SK-N-SH treated with all-trans-retinoic acid at 6 μM for 48 hours (cell line): Measurements from ENCODE around the gene PEX1.
A peak's percentile ranks its signal among the peaks of the same experiment; 100 is the strongest.

ENCODE experiments used
- ATAC-seq: fragments of 200-7000 bp; cut with Tn5 transposase; 3 replicates; pipeline ENCODE4 v1.9.1; 2020; ENCODE audit warnings: mild to moderate bottlenecking, moderate library complexity
- ARNTL ChIP-seq: fragments of 450-650 bp; formaldehyde crosslinking; IDR thresholded peaks from 2 replicates; pipeline ENCODE4 v1.5.0; 2020; ENCODE audit warnings: low read depth, mild to moderate bottlenecking, moderate library complexity, borderline replicate concordance
- BACH2 ChIP-seq: fragments of 250-450 bp; sonication (Bioruptor Pico); IDR thresholded peaks from 2 replicates; pipeline ENCODE4 v1.9.0; 2021; ENCODE audit warnings: mild to moderate bottlenecking, borderline replicate concordance
- CSDC2 ChIP-seq: fragments of 250-450 bp; sonication (Bioruptor Pico); IDR thresholded peaks from 2 replicates; pipeline ENCODE4 v1.5.0; 2020; ENCODE audit warnings: mild to moderate bottlenecking, moderate library complexity
- GLIS3 ChIP-seq: fragments of 250-450 bp; sonication (Bioruptor Pico); IDR thresholded peaks from 2 replicates; pipeline ENCODE4 v1.5.0; 2020; ENCODE audit warnings: mild to moderate bottlenecking, moderate library complexity
- ISL1 ChIP-seq: fragments of 250-450 bp; sonication (Bioruptor Pico); IDR thresholded peaks from 2 replicates; pipeline ENCODE4 v2.1.2; 2022; ENCODE audit warnings: mild to moderate bottlenecking, moderate library complexity
- PPARA ChIP-seq: fragments of 250-450 bp; sonication (Bioruptor Pico); IDR thresholded peaks from 2 replicates; pipeline ENCODE4 v1.5.0; 2020; ENCODE audit warnings: mild to moderate bottlenecking, borderline replicate concordance
- RARB ChIP-seq: fragments of 250-450 bp; sonication (Bioruptor Pico); IDR thresholded peaks from 2 replicates; pipeline ENCODE4 v1.8.0; 2021; ENCODE audit warnings: mild to moderate bottlenecking, moderate library complexity
- ZC3H10 ChIP-seq: fragments of 250-450 bp; sonication (Bioruptor Pico); IDR thresholded peaks from 2 replicates; pipeline ENCODE4 v1.5.1; 2021; ENCODE audit warnings: mild to moderate bottlenecking, moderate library complexity
- ZFP3 ChIP-seq: fragments of 250-450 bp; sonication (Bioruptor Pico); IDR thresholded peaks from 2 replicates; pipeline ENCODE4 v1.5.0; 2020; ENCODE audit warnings: mild to moderate bottlenecking, moderate library complexity
- ZFP30 ChIP-seq: fragments of 450-650 bp; formaldehyde crosslinking; IDR thresholded peaks from 2 replicates; pipeline ENCODE4 v1.5.0; 2022; ENCODE audit warnings: mild to moderate bottlenecking, moderate library complexity
- ZNF565 ChIP-seq: fragments of 450-650 bp; formaldehyde crosslinking; conservative IDR thresholded peaks from 2 replicates; pipeline ENCODE4 v1.5.0; 2020; ENCODE audit warnings: low read depth, mild to moderate bottlenecking, moderate library complexity
- ZNF70 ChIP-seq: fragments of 450-650 bp; formaldehyde crosslinking; IDR thresholded peaks from 2 replicates; pipeline ENCODE4 v1.5.0; 2020; ENCODE audit warnings: mild to moderate bottlenecking, moderate library complexity
- TF ChIP-seq, protein P1 (sequence below): fragments of 250-450 bp; sonication (Bioruptor Pico); IDR thresholded peaks from 2 replicates; pipeline ENCODE4 v1.5.1; 2020; ENCODE audit warnings: low read depth, mild to moderate bottlenecking, moderate library complexity
- TF ChIP-seq, protein P2 (sequence below): fragments of 250-450 bp; sonication (Bioruptor Pico); IDR thresholded peaks from 2 replicates; pipeline ENCODE4 v1.8.0; 2021; ENCODE audit warnings: low read depth, mild to moderate bottlenecking, moderate library complexity, borderline replicate concordance
- TF ChIP-seq, protein P3 (sequence below): fragments of 250-450 bp; sonication (Bioruptor Pico); IDR thresholded peaks from 2 replicates; pipeline ENCODE4 v1.5.1; 2021; ENCODE audit warnings: mild to moderate bottlenecking, moderate library complexity
- TF ChIP-seq, protein P4 (sequence below): fragments of 250-450 bp; sonication (Bioruptor Pico); IDR thresholded peaks from 2 replicates; pipeline ENCODE4 v1.8.0; 2020; ENCODE audit warnings: mild to moderate bottlenecking, moderate library complexity, borderline replicate concordance
- TF ChIP-seq, protein P5 (sequence below): fragments of 250-450 bp; sonication (Bioruptor Pico); IDR thresholded peaks from 2 replicates; pipeline ENCODE4 v1.5.0; 2020; ENCODE audit warnings: mild to moderate bottlenecking, moderate library complexity

The PEX1 gene

DNA sequence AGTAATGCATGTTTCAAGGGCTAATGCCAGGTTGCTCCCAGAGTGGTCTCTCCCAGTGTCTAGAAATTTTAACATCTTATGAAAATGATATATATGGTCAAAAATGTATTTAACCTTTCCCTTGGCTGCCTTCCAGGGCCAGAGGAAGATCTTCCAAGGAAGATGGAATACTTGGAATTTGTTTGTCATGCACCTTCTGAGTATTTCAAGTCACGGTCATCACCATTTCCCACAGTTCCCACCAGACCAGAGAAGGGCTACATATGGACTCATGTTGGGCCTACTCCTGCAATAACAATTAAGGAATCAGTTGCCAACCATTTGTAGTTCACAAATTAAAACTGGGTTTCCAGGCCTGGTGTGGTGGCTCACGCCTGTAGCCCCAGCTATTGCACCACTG is 72.1 kb downstream of the PEX1 start:
- TF ChIP-seq CSDC2 (no peak), ISL1 (CRISPR knock-in tag) (peak; percentile 14; the same call in 1 of the 2 replicates), ZNF70 (CRISPR knock-in tag) (no peak), BACH2 (CRISPR knock-in tag) (no peak), RARB (CRISPR knock-in tag) (no peak), GLIS3 (no peak), ARNTL (CRISPR knock-in tag) (no peak), ZNF565 (CRISPR knock-in tag) (no peak)
- TF ChIP-seq, protein P1, sequence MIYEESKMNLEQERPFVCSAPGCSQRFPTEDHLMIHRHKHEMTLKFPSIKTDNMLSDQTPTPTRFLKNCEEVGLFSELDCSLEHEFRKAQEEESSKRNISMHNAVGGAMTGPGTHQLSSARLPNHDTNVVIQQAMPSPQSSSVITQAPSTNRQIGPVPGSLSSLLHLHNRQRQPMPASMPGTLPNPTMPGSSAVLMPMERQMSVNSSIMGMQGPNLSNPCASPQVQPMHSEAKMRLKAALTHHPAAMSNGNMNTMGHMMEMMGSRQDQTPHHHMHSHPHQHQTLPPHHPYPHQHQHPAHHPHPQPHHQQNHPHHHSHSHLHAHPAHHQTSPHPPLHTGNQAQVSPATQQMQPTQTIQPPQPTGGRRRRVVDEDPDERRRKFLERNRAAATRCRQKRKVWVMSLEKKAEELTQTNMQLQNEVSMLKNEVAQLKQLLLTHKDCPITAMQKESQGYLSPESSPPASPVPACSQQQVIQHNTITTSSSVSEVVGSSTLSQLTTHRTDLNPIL = no peak
- TF ChIP-seq, all 23 proteins: peak for 1
- ATAC-seq = no peak

DNA sequence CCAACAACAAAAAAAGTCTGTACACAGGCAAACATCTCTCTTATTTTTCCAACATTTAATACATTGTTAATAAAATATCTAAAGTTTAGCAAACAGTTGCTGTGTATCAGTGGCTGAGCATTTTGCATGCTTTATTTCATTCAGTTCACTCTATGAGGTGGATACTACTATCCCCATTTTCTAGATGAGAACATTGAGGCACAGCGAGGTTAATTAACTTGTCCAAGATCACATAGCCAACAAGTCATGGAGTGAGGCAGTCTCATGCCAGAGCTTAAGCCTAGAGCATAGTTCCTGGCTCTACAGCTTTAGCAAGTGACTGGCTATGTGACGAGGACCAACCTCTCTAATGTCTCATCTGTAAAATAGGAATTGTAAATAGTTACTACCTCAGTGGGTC is 76.7 kb downstream of the PEX1 start:
- TF ChIP-seq ZFP30 (CRISPR knock-in tag) (no peak), ZC3H10 (CRISPR knock-in tag) (no peak), CSDC2 (no peak), ZNF565 (CRISPR knock-in tag) (no peak), GLIS3 (no peak), ZNF70 (CRISPR knock-in tag) (no peak), BACH2 (CRISPR knock-in tag) (no peak), PPARA (CRISPR knock-in tag) (no peak), RARB (CRISPR knock-in tag) (no peak)
- TF ChIP-seq, protein P1 = no peak
- TF ChIP-seq, protein P2, sequence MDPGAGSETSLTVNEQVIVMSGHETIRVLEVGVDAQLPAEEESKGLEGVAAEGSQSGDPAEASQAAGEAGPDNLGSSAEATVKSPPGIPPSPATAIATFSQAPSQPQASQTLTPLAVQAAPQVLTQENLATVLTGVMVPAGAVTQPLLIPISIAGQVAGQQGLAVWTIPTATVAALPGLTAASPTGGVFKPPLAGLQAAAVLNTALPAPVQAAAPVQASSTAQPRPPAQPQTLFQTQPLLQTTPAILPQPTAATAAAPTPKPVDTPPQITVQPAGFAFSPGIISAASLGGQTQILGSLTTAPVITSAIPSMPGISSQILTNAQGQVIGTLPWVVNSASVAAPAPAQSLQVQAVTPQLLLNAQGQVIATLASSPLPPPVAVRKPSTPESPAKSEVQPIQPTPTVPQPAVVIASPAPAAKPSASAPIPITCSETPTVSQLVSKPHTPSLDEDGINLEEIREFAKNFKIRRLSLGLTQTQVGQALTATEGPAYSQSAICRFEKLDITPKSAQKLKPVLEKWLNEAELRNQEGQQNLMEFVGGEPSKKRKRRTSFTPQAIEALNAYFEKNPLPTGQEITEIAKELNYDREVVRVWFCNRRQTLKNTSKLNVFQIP (CRISPR knock-in tag) = no peak
- TF ChIP-seq, protein P3, sequence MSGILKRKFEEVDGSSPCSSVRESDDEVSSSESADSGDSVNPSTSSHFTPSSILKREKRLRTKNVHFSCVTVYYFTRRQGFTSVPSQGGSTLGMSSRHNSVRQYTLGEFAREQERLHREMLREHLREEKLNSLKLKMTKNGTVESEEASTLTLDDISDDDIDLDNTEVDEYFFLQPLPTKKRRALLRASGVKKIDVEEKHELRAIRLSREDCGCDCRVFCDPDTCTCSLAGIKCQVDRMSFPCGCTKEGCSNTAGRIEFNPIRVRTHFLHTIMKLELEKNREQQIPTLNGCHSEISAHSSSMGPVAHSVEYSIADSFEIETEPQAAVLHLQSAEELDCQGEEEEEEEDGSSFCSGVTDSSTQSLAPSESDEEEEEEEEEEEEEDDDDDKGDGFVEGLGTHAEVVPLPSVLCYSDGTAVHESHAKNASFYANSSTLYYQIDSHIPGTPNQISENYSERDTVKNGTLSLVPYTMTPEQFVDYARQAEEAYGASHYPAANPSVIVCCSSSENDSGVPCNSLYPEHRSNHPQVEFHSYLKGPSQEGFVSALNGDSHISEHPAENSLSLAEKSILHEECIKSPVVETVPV (CRISPR knock-in tag) = no peak
- no peak for ATAC-seq

DNA sequence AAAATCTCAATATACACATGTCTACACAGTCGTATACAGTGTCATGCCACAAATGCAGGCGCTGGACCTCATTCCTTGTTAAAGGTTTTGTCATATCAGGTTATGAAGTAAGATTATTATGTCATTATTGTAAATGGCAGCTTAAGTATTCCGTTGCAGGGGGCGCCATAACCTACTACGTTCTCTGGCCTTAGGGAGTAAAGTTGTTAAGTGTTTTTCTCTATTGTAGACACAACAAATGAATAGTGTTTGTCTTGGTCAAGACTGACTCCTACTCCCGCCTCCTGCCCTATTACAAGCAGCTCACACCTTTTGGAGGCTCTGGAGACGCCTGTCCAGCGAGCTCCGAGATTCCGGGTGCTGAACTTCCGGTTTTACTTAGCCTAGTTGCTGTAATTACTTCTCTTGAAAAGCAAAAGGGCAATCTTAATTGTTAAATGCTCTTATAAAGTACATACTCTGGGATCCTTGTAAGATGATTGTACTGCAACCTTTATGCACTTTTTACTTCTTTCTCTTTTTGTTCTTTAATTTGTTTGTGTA is 80.0 kb downstream of the PEX1 start:
- TF ChIP-seq ZNF565 (CRISPR knock-in tag) = no peak
- TF ChIP-seq BACH2 (CRISPR knock-in tag) = no peak
- peak; percentile 42 for ATAC-seq

DNA sequence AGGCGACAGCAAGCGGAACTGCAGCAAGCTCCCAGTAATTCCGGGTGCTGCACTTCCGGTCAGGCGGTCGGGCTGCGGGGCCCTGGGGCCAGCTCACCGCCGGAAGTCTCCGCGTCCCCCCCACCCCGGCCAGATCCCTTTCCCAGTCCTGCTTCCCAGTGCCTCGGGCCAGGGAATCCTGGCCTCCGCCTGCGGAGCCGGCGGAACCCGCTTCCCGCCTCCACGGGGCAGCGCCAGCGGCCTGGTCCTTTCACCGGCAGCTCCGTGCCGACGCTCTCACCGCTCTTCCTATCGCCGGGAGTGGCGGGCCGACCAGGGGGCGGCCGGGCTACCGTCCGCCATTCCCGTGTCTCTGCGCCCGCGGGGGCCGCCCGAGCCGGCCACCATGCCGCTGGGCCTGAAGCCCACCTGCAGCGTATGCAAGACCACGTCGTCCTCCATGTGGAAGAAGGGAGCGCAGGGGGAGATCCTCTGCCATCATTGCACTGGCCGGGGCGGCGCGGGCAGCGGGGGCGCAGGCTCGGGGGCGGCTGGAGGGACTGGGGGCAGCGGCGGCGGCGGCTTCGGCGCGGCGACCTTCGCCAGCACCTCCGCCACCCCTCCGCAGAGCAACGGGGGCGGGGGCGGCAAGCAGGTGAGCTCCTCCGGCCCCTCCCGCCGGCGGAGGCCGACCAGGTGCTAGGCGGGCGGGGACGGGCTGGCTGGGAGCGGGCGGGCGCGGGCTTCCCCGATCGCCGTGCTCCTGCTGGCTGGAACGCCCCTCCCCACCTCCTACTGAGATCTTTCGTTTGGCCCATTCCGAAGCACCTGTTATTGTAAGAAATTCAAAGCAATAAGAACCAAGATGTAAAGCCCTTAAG is 80.7 kb downstream of the PEX1 start, which contains the start of gene GATAD1:
GATAD1 (plus strand) TSS at position 138 of the 860 bp plus-strand sequence; CDS start at position 386, 248 bp downstream.
- TF ChIP-seq, protein P3 (CRISPR knock-in tag) = no peak
- TF ChIP-seq, protein P4, sequence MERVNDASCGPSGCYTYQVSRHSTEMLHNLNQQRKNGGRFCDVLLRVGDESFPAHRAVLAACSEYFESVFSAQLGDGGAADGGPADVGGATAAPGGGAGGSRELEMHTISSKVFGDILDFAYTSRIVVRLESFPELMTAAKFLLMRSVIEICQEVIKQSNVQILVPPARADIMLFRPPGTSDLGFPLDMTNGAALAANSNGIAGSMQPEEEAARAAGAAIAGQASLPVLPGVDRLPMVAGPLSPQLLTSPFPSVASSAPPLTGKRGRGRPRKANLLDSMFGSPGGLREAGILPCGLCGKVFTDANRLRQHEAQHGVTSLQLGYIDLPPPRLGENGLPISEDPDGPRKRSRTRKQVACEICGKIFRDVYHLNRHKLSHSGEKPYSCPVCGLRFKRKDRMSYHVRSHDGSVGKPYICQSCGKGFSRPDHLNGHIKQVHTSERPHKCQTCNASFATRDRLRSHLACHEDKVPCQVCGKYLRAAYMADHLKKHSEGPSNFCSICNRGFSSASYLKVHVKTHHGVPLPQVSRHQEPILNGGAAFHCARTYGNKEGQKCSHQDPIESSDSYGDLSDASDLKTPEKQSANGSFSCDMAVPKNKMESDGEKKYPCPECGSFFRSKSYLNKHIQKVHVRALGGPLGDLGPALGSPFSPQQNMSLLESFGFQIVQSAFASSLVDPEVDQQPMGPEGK (CRISPR knock-in tag) = peak; percentile 94; the same call in 1 of the 2 replicates
- TF ChIP-seq ZNF565 (CRISPR knock-in tag) (no peak), ZC3H10 (CRISPR knock-in tag) (no peak), ZFP3 (peak; percentile 50; the same call in 1 of the 2 replicates)
- TF ChIP-seq, protein P5, sequence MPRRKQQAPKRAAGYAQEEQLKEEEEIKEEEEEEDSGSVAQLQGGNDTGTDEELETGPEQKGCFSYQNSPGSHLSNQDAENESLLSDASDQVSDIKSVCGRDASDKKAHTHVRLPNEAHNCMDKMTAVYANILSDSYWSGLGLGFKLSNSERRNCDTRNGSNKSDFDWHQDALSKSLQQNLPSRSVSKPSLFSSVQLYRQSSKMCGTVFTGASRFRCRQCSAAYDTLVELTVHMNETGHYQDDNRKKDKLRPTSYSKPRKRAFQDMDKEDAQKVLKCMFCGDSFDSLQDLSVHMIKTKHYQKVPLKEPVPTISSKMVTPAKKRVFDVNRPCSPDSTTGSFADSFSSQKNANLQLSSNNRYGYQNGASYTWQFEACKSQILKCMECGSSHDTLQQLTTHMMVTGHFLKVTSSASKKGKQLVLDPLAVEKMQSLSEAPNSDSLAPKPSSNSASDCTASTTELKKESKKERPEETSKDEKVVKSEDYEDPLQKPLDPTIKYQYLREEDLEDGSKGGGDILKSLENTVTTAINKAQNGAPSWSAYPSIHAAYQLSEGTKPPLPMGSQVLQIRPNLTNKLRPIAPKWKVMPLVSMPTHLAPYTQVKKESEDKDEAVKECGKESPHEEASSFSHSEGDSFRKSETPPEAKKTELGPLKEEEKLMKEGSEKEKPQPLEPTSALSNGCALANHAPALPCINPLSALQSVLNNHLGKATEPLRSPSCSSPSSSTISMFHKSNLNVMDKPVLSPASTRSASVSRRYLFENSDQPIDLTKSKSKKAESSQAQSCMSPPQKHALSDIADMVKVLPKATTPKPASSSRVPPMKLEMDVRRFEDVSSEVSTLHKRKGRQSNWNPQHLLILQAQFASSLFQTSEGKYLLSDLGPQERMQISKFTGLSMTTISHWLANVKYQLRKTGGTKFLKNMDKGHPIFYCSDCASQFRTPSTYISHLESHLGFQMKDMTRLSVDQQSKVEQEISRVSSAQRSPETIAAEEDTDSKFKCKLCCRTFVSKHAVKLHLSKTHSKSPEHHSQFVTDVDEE (CRISPR knock-in tag) = peak; percentile 48
- ATAC-seq = peak; percentile 96
